H54 (cell line): ENCODE measurements around the gene RPS19.

Experiments used
- DNase-seq: peaks from one replicate; pipeline ENCODE4 v3.0.0; 2011; ENCODE audit warnings: low spot score, mixed read lengths; ENCODE audit not compliant: insufficient read length
- FAIRE-seq: peaks from 3 replicates; lab custom pipeline; 2011; peaks lifted over from hg19 to GRCh38; lab: Jason Lieb, UNC
- POLR2A ChIP-seq: IDR thresholded peaks from 2 replicates; pipeline ENCODE4 v1.6.1; 2011; ENCODE audit warnings: low read depth, mild to moderate bottlenecking, low read length

Gene RPS19

DNA sequence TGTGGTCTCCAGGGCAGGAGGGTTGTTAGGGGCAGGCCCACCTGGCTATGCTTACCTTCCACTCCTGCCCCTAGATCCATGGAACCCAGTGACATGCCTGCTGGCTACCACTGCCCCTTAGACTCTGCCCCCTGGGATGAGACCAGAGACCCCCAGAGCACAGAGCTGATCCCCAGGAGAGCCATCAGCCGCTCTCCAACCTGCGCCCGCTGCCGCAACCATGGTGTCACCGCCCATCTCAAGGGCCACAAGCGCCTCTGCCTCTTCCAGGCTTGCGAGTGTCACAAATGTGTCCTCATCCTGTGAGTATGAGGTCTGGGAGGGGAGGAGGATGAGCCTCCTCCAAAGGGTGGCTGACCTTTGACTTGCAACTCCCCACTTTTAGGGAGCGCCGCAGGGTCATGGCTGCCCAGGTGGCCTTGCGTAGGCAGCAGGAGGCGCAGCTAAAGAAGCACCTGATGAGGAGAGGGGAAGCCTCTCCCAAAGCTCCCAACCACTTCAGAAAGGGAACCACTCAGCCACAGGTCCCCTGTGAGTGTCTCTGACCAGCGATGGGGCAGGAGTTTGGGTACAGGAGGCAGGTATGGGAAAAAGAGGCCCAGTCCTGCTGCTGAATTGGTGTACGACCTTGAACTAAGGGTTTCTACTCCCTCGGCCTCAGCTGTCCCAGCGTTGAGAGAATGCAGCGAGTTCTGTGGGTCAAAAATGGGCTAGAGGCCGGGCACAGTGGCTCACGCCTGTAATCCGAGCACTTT is 12.5 kb upstream of the RPS19 start:
- no peak for TF ChIP-seq POLR2A
- FAIRE-seq, result no peak
- DNase-seq, result no peak

- TF ChIP-seq POLR2A, result no peak
- FAIRE-seq (no peak), DNase-seq (no peak)
Observed at GRCh38 chr19:41848666-41849065, 11.4 kb upstream of the RPS19 start.

DNA sequence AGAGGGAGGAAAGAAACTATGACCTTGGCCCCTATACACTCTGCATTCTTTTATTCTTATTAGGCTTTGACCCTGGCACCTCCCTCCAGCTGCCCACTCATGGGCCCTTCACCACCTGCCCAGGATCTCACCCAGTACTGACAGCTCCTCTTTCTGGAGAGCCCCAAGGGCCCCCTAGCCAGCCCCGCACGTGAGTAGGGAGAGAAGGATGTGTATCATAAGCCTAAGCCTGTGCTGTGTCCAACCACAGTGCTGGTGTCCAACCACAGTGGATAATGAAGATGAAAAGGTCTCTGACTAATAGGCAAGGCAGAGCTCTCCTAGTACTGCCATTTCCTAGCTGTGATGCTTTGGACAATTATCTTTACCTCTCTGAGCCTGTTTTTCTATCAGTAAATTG is 11.0 kb upstream of the RPS19 start:
- TF ChIP-seq POLR2A, result no peak
- FAIRE-seq (no peak), DNase-seq (no peak)

DNA sequence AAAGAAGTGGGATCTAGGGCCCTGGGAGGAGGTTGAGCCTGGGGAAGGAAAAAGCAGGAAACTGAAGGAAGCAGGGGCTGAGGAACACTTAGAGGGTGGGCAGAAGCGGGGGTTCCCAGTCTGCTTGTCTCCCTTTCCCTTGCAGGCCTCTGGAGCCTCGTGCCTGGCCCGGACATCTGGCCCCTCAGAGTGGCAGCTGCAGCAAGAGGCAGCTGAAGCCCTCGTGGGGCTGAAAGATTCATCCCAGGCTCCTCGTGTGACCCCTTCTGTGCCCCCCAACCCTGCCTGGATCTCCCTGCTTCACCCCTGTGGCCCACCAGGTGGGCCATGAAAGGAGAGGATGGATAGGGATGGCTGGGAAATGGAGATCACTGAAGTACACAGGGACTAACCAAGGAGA is 9.7 kb upstream of the RPS19 start:
- TF ChIP-seq POLR2A, result no peak
- FAIRE-seq, result no peak

GRCh38 chr19:41851456-41851855 is 8.6 kb upstream of the RPS19 start:
- TF ChIP-seq POLR2A, result no peak
- DNase-seq, result no peak
- FAIRE-seq, result no peak

More for the DNA sequence above, 9.7 kb upstream of the RPS19 start:
- no peak for DNase-seq

DNA sequence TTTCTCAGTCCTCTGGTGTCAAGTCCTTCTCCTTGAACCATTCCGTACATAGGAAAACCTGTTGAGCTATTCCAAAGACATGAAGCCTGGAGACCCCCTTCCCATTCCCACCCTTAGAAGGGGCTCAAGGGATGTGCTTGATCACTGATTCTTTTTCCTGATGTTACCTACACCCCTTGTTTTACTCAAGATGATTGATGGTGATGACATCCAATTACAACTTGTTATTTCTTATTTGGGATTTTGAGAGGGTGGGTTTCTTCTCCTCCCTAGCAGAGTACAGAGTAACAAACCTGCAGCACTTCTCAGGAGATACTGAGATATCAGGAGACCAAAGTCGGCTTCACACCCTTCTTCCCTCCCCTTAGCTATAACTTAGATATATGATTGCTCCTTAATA is 6.7 kb upstream of the RPS19 start:
- no peak for DNase-seq
- TF ChIP-seq POLR2A, result no peak
- FAIRE-seq, result no peak

- TF ChIP-seq POLR2A, result no peak
- no peak for DNase-seq
- FAIRE-seq, result no peak
Observed at GRCh38 chr19:41853768-41854167, 6.3 kb upstream of the RPS19 start.

DNA sequence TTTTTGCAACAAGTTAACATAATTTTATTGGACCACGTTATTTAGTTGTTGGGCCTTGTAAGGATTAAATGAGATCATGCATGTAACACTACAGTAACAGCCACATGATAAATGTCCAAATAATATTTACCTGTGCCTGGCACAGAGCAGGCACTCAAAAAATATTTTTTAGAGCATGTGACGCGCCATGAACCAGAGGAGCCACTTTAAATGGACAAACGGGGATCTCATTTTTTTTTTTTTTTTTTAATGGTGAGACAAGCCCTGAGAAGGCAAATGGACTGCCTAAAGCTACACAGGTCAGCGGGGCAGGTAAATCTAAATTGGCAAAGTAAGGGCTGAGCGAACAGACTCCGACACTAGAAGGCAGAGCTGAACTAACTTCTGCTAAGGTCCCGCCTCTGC is 840 bp upstream of the RPS19 start:
- FAIRE-seq (no peak), DNase-seq (no peak)
- TF ChIP-seq POLR2A, result no peak

DNA sequence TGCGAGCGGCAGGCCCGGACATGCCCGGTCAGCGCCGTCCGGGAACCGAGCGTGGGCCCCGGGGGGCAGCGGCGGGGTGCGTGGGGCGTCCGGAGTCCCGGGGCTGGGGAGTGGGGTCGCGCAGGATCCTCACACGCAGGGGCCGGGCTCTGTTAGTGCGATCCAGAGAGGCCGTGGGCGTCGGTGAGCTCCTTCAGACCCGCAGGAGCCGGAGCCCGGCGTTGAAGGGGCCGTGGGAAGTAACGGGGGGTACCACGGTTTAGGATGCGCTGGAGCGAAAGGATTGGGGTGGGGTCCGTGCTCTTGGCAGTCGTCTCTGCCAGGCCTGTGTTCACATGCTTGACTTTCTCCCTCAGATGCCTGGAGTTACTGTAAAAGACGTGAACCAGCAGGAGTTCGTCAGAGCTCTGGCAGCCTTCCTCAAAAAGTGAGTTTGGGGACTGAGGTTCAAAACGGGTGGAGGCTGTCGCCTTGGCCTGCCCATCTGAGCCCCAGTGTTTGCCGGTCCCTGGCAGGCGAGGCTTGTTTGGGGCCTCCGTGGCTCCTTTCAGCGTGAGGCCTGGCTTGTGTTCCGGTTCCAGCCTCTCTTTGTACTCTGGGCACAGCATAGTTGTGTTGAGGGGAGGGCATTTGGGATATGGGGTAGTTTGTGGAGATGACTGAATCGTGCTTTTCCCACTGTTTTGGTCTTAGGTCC is 512 bp downstream of the RPS19 start:
- TF ChIP-seq POLR2A, result no peak
- no peak for DNase-seq
- no peak for FAIRE-seq

DNA sequence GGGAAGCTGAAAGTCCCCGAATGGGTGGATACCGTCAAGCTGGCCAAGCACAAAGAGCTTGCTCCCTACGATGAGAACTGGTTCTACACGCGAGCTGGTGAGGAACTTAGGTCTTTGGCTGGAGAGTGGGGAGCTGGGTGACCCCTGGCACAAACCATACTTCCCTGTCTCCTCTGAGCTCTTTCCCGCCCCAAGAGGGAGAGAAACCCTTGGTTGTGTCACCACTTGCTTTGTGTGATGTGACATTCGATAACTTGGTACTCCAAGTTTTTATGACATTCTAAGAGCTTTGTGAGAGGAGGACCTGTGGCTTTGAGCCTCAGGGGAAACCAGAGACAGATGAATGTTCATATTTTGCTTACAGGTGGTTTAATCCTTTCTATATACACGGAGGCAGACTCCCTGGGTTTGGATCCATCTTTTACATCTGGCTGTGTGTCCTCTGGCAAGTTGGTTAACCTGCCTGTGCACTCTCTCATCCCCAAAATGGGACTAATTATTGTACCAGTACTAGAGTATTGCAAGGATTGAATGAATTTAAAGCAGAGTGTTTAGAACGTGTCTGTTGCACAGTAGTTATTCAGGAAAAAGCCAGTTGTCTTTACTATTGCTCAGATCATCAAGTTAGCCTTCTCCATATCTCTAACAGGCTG is 1.2 kb downstream of the RPS19 start:
- no peak for TF ChIP-seq POLR2A
- DNase-seq, result no peak
- FAIRE-seq, result no peak

DNA sequence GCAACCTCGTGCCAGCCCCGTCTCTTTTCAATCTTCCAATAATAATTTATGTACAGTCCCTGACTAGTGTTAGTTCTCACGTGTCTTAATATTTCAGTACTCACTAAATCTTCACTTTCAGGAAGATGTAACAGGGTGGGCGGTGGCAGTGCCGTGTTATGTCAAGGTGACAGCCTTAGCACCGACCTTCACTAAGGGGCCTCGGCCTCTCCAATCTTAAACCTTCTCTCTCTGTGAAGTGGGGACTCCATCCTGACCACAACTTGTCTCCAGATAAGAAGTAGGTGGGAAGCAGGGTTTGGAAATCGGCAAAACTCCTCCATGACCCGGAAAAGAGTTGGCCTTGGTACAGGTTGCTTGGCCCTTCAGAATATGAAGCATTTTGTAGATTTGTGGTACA is 1.8 kb downstream of the RPS19 start:
- FAIRE-seq, result no peak
- no peak for TF ChIP-seq POLR2A
- DNase-seq, result no peak

GRCh38 chr19:41862445-41862986 is 2.5 kb downstream of the RPS19 start:
- no peak for FAIRE-seq

GRCh38 chr19:41863209-41863931 is 3.3 kb downstream of the RPS19 start:
- FAIRE-seq (no peak), DNase-seq (no peak)
- TF ChIP-seq POLR2A, result no peak

More at GRCh38 chr19:41862445-41862986, 2.5 kb downstream of the RPS19 start:
- TF ChIP-seq POLR2A, result no peak
- no peak for DNase-seq
